Fibroblast of the aortic adventitia (primary cell): ENCODE data around the gene SRRM5. TPM values are rescaled to one million over a fixed set of nuclear protein-coding genes. Genes with fewer than 3 reads are reported as not detected.

Source experiments
- small RNA-seq: library from RNA; depleted of rRNA; stranded (forward); fragments of <200 nt; gene quantifications from one replicate; pipeline ENCODE3, GENCODE V24; 2012
- total RNA-seq: library from RNA; depleted of rRNA; stranded (reverse); fragments of >200 nt; gene quantifications from 2 replicates; pipeline ENCODE4 v1.2.3, GENCODE V29; 2012; ENCODE audit warnings: low replicate concordance

The SRRM5 gene
- total RNA-seq, 1 donor, result 0.09 TPM

Small RNA genes within 50 kb of the gene (small RNA-seq; reads per million reads assigned to genes)
- not detected for gene RN7SL368P

Other genes with a start within 250 kb of the SRRM5 start
- gene TEX101, start 197.2 kb upstream of the SRRM5 start, total RNA-seq, result not detected in 2 replicates
- gene LYPD3, start 146.5 kb upstream of the SRRM5 start, total RNA-seq, result 0.36 TPM in 1 of 2 replicates, not detected in the other
- 8.0 and 11.4 TPM in 2 replicates for gene PHLDB3, start 107.3 kb upstream of the SRRM5 start, total RNA-seq
- gene ETHE1, start 84.9 kb upstream of the SRRM5 start, total RNA-seq, result 11.3 and 78.2 TPM in 2 replicates
- 0.63 TPM in 1 of 2 replicates, not detected in the other for gene ZNF575, start 78.9 kb upstream of the SRRM5 start, total RNA-seq
- gene XRCC1, start 36.6 kb upstream of the SRRM5 start, total RNA-seq, result 23.5 and 32.9 TPM in 2 replicates
- gene PINLYP, start 36.3 kb upstream of the SRRM5 start, total RNA-seq, result 6.4 and 7.4 TPM in 2 replicates
- gene IRGQ, start 16.0 kb upstream of the SRRM5 start, total RNA-seq, result 17.5 and 32.3 TPM in 2 replicates
- gene ZNF576, start 15.5 kb upstream of the SRRM5 start, total RNA-seq, result 10.0 and 10.3 TPM in 2 replicates
- 14.0 and 34.8 TPM in 2 replicates for gene ZNF428, start 7.5 kb downstream of the SRRM5 start, total RNA-seq
- 0.27 and 1.1 TPM in 2 replicates for gene CADM4, start 27.8 kb downstream of the SRRM5 start, total RNA-seq
- 46.3 and 73.6 TPM in 2 replicates for gene PLAUR, start 58.1 kb downstream of the SRRM5 start, total RNA-seq
- not detected in 2 replicates for gene IRGC, start 104.0 kb downstream of the SRRM5 start, total RNA-seq
- gene SMG9, start 142.9 kb downstream of the SRRM5 start, total RNA-seq, result 18.6 and 25.0 TPM in 2 replicates
- 1.2 and 39.9 TPM in 2 replicates for gene KCNN4, start 168.9 kb downstream of the SRRM5 start, total RNA-seq
- gene LYPD5, start 190.4 kb downstream of the SRRM5 start, total RNA-seq, result 0.72 and 1.1 TPM in 2 replicates
- gene ZNF283, start 215.2 kb downstream of the SRRM5 start, total RNA-seq, result 12.5 and 29.9 TPM in 2 replicates